Cardiac muscle cell (in vitro differentiated cells and primary cell): Measurements from ENCODE around the gene CDH18. TPM values are rescaled to one million over a fixed set of nuclear protein-coding genes. Genes with fewer than 3 reads are reported as not detected.

ENCODE experiments used
- DNase-seq, 2 donors: peaks; one replicate each; pipeline versions ENCODE4 v3.0.0 to v3.0.0-alpha.2; 2010 to 2017; ENCODE audit warnings: low read depth in 1 of 2, low spot score in 1 of 2
- H3K27ac ChIP-seq: fragments of 200-600 bp; sonication (generic); 2 replicates; pipeline ENCODE4 v1.5.1; 2016
- H3K27me3 ChIP-seq: fragments of 200-600 bp; sonication (generic); 2 replicates; pipeline ENCODE4 v1.6.0; 2016; ENCODE audit warnings: control low read depth
- H3K36me3 ChIP-seq: fragments of 200-600 bp; sonication (generic); 2 replicates; pipeline ENCODE4 v1.5.1; 2016; ENCODE audit warnings: control low read depth
- H3K4me1 ChIP-seq: fragments of 200-600 bp; sonication (generic); 2 replicates; pipeline ENCODE4 v1.8.1; 2017; ENCODE audit warnings: low read depth, mild to moderate bottlenecking, mixed run types
- H3K4me3 ChIP-seq: fragments of 200-600 bp; sonication (generic); 2 replicates; pipeline ENCODE4 v1.5.1; 2016; ENCODE audit warnings: mild to moderate bottlenecking
- H3K9me3 ChIP-seq: fragments of 200-600 bp; sonication (generic); 2 replicates; pipeline ENCODE4 v1.5.1; 2017; ENCODE audit warnings: low read depth, mild to moderate bottlenecking, control low read depth
- polyA plus RNA-seq: library from polyadenylated mRNA; unstranded; fragments of >200 nt; fragmentation: Nextera tagmentation; extraction: Ambion mirVana; gene quantifications from 2 replicates; pipeline ENCODE4 v1.2.1, GENCODE V29; 2016
- total RNA-seq: library from RNA; depleted of rRNA; stranded (reverse); fragments of >200 nt; gene quantifications from 2 replicates; pipeline ENCODE4 v1.2.3, GENCODE V29; 2016
- TF ChIP-seq, protein P1 (sequence below): IDR thresholded peaks from 2 replicates; pipeline ENCODE4 v1.5.1; 2012; ENCODE audit warnings: low read depth, mild to moderate bottlenecking, low read length

CDH18 gene, protein sequence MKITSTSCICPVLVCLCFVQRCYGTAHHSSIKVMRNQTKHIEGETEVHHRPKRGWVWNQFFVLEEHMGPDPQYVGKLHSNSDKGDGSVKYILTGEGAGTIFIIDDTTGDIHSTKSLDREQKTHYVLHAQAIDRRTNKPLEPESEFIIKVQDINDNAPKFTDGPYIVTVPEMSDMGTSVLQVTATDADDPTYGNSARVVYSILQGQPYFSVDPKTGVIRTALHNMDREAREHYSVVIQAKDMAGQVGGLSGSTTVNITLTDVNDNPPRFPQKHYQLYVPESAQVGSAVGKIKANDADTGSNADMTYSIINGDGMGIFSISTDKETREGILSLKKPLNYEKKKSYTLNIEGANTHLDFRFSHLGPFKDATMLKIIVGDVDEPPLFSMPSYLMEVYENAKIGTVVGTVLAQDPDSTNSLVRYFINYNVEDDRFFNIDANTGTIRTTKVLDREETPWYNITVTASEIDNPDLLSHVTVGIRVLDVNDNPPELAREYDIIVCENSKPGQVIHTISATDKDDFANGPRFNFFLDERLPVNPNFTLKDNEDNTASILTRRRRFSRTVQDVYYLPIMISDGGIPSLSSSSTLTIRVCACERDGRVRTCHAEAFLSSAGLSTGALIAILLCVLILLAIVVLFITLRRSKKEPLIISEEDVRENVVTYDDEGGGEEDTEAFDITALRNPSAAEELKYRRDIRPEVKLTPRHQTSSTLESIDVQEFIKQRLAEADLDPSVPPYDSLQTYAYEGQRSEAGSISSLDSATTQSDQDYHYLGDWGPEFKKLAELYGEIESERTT
- total RNA-seq (0.21 and 0.28 TPM in 2 replicates), polyA plus RNA-seq (1.2 and 2.1 TPM in 2 replicates)

DNA sequence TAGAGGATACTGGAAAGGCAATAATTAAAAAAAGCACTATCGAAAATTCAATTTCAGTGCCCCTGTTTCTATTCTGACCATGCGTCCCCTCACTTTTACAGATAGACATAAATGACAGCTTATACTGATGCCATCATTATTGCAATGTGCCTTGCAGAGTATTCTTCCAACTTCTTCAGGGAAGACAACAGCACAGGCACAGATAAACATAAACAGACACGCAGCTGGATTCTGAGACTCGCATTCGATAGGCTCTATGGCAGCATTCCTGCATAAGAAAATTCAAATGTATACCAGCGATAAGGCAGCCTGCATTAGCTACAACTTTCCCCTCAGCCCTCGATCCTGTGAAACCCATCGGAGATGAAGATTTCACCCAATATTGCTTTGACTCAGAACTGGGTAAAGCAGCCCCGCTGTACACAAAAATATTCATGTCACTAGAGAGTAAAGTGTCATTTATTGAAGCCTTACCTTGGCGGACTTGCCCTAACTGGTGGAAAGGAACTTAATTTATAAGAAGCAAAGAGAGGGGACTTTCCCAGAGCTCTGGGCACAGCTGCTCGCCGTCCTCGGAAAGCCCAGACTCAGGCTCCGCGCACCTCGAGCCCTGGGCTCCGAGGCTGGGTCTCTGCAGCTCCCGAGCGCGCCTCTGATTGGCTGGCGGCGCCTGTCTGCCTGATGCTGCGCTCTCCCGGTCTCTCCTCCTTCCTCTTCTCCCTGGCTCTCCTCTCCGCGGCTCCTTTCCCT lies at the start of gene CDH18:
TSS of gene CDH18 (minus strand) at position 589 of the 750 bp plus-strand sequence. CDS start 149,214 bp downstream, outside the sequence.
- no peaks in the 10 kb centered on the region for H3K36me3 ChIP-seq
- no peaks in the 10 kb centered on the region for H3K9me3 ChIP-seq
- peak; percentile 45 to 82 for DNase-seq
- TF ChIP-seq, protein P1, sequence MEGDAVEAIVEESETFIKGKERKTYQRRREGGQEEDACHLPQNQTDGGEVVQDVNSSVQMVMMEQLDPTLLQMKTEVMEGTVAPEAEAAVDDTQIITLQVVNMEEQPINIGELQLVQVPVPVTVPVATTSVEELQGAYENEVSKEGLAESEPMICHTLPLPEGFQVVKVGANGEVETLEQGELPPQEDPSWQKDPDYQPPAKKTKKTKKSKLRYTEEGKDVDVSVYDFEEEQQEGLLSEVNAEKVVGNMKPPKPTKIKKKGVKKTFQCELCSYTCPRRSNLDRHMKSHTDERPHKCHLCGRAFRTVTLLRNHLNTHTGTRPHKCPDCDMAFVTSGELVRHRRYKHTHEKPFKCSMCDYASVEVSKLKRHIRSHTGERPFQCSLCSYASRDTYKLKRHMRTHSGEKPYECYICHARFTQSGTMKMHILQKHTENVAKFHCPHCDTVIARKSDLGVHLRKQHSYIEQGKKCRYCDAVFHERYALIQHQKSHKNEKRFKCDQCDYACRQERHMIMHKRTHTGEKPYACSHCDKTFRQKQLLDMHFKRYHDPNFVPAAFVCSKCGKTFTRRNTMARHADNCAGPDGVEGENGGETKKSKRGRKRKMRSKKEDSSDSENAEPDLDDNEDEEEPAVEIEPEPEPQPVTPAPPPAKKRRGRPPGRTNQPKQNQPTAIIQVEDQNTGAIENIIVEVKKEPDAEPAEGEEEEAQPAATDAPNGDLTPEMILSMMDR: no peak
- H3K27me3 ChIP-seq: peaks cover 18% of the 10 kb centered on the region
- H3K4me3 ChIP-seq: peak within 1 kb of the TSS; percentile 31
- no peaks in the 10 kb centered on the region for H3K4me1 ChIP-seq
- H3K27ac ChIP-seq: no peak within 1 kb of the TSS

DNA sequence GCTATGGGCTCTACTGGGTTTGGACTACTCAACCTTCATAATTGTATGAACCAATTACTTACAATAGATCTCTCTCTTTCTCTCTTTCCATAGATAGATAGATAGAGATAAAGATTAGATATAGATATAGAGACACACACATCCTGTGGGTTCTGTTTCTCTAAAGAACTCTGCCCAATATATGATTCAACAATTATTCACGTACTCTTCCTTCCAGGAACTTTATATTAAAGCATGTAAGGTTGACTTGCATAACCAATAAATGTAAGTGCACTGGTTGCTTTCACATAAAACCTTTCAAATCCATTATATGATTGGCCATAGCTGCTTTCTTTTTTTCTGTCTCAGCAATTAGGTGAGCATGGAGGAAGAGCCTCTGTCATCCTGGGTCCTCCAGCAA lies 46.7 kb upstream of the CDH18 start:
- no peak overlapping the region for H3K4me3 ChIP-seq
- H3K27ac ChIP-seq: no peak overlapping the region
- no peaks in the 10 kb centered on the region for H3K36me3 ChIP-seq
- TF ChIP-seq, protein P1: no peak
- DNase-seq: no peak
- H3K9me3 ChIP-seq: no peaks in the 10 kb centered on the region
- H3K4me1 ChIP-seq: no peaks in the 10 kb centered on the region
- no peaks in the 10 kb centered on the region for H3K27me3 ChIP-seq

DNA sequence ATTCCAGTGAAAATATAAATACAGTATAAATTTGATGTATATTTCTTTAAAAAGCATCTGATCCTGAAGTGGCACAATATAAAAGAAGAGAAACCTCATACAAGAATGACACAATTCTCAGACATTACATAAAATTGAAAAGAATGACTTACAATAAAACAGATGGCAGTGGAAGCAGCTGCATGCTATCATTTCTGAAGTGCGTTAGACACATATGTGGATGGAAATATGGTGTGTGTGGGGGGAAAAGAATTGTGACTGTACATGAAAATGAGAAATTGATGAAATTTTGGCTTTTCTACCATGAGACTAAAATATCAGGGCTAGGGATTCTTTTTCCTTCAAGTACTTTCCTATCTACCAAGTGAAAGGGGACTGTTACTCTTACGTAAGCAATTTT lies 45.9 kb upstream of the CDH18 start:
- TF ChIP-seq, protein P1: no peak
- Histone ChIP-seq H3K36me3 (no peaks in the 10 kb centered on the region), H3K27me3 (no peaks in the 10 kb centered on the region), H3K9me3 (no peaks in the 10 kb centered on the region), H3K27ac (no peak overlapping the region), H3K4me3 (no peak overlapping the region), H3K4me1 (no peaks in the 10 kb centered on the region)
- DNase-seq: no peak

DNA sequence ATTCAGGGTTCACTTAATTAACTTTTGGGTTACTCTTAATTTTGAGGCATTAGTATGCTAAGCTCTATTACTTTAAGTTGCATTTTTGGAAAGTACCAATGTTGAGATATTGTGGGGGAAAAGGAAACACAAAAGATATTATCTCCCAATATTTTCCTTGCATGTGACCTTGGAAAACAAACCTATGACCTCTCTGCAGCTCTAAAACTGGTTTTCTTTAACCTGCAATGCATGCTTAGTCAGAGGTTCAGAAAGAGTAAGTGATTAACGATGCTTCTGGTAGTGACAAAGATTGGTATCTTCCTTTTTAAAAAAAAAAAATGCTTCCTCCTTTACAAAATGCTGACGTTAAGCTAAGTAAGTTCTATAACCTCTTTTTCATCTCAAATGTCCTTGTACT lies 44.9 kb upstream of the CDH18 start:
- DNase-seq: peak in 1 of 2 donors; percentile 7
- H3K4me1 ChIP-seq: no peaks in the 10 kb centered on the region
- no peak overlapping the region for H3K27ac ChIP-seq
- H3K27me3 ChIP-seq: no peaks in the 10 kb centered on the region
- no peaks in the 10 kb centered on the region for H3K9me3 ChIP-seq
- no peaks in the 10 kb centered on the region for H3K36me3 ChIP-seq
- H3K4me3 ChIP-seq: no peak overlapping the region
- TF ChIP-seq, protein P1: no peak

DNA sequence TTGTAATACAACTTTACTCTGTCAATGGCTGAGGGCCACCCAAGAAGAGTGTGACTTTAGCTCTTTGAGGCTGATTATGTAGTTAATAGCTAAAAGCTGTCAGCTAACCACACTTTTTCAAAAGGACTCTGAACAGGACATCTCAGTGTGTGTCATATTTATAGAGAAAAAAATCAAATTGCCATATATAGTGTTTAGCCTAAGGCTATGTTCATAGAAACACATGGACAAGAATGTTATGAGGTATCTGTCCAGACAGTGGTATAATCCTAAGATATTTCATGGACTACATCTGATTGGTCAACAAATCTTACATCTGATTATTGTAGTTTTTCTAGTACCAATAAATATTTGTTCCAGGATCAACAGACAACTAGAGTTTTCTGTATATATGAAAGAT lies 42.1 kb upstream of the CDH18 start:
- H3K36me3 ChIP-seq: no peaks in the 10 kb centered on the region
- H3K27me3 ChIP-seq: no peaks in the 10 kb centered on the region
- TF ChIP-seq, protein P1: no peak
- DNase-seq: no peak
- no peaks in the 10 kb centered on the region for H3K9me3 ChIP-seq
- no peak overlapping the region for H3K27ac ChIP-seq
- no peaks in the 10 kb centered on the region for H3K4me1 ChIP-seq
- H3K4me3 ChIP-seq: no peak overlapping the region
